C4-2B (cell line): ENCODE measurements around the gene ADD3.

Experiments
- CTCF ChIP-seq: fragments of 450-650 bp; conservative IDR thresholded peaks from 2 replicates; pipeline ENCODE4 v1.5.1; 2017; ENCODE audit warnings: mild to moderate bottlenecking
- ZFX ChIP-seq: fragments of 450-650 bp; IDR thresholded peaks from 2 replicates; pipeline ENCODE4 v1.6.1; 2017

- TF ChIP-seq CTCF: no peak
- TF ChIP-seq ZFX: no peak
Observed at GRCh38 chr10:110061687-110062086, 53.9 kb downstream of the ADD3 start.
